Stimulated activated naive CD4-positive, alpha-beta T cell treated with Interleukin-2 at 50 U/mL for 16 hours (primary cell): Measurements from ENCODE around the gene FIZ1.

ENCODE experiments used
- DNase-seq: peaks from one replicate; lab custom pipeline; 2025; lab: John Stamatoyannopoulos, UW

The FIZ1 gene

DNA sequence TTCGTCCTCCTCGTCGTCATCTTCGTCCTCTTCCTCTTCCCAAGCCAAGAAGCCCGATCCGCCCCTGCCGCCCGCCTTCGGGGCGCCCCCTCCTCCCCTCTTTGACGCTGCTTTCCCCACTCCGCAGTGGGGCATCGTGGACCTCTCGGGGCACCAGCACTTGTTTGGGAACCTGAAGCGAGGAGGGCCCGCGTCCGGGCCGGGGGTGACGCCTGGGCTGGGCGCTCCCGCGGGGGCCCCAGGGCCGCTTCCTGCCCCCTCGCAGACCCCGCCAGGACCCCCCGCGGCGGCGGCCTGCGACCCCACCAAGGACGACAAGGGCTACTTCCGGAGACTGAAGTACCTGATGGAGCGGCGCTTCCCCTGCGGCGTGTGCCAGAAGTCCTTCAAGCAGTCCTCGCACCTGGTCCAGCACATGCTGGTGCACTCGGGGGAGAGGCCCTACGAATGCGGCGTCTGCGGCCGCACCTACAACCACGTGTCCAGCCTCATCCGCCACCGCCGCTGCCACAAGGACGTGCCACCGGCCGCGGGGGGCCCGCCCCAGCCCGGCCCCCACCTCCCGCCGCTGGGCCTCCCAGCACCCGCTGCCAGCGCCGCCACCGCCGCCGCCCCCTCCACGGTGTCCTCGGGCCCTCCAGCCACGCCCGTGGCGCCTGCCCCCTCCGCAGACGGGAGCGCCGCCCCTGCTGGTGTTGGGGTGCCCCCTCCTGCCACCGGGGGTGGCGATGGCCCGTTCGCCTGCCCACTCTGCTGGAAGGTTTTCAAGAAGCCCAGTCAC lies 14.8 kb upstream of the FIZ1 start:
- no peak for DNase-seq

DNA sequence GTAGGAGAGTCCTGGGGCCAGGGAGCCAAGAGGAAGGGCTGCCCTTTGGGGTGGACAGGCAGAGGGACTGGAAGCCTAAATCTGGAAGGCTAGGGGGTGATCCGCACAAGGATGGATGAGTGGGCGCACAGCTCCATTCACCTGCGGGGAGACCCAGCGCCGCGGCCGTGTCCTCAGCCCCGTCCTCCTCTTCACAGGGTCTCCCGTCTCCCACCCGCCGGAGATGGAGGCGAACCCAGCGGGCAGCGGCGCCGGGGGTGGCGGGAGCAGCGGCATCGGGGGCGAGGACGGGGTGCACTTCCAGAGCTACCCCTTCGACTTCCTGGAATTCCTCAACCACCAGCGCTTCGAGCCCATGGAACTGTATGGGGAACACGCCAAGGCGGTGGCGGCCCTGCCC lies 14.1 kb upstream of the FIZ1 start:
- no peak for DNase-seq

DNA sequence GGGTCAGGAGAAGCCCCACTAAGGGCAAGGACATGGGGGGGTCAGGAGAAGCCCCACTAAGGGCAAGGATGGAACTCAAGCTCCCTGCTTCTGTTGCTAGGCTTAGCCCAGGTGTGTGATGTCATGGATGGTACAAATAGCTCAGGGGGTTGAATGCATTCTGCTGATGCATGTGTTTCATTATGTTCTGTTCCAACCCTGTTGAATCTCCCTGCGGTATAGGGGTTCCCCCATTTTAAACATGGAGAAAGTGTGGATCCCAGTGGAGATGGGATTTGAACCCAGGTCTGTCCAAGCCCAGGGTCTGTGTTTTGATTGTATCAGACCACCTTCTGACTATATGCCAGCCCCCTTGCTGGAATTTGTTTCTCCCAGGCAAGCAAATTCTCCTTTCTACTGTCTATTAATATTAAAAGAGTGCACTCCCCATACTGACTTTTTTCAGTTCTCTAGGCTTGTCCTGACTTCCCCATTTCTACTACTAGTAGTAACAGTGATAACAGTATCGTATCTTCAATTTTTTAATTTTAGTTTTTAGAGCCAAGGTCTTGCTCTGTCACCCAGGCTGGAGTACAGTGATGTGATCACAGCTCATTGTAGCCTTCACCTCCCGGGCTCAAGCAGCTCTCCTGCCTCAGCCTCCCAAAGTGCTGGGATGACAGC lies 12.8 kb upstream of the FIZ1 start:
- no peak for DNase-seq

DNA sequence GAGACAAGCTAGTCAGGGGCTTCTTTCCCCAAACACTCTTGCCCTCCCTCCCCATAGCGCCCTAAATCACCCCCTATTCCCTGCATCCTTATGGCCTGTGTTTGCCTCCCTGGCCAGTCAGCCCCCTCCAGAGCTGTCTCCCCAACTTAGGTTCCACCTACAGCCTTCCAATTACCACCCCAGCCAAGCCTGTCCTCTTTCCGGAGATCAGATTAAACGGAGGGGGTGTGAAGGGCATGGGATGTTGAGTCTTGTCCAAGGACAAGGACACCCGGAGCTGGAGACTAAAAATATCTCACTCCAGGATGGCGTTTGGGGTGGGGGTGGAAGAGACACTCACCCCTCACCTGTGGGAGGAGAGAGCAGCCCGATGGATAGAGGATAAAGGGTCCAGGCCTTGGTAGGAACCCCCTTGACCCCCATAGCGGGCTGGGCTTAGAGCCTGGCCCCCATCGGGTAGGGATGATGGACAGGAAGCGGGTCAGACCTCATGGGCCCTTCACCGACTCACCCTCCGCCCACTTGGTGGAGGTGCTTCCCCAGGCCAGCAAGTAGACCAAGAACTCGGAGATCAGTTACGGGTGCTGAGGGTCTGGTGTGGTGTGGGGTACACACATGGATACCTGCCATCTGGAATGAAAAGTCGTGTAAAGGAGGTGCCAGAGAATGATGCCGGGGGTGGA lies 12.1 kb upstream of the FIZ1 start:
- DNase-seq, result no peak

DNA sequence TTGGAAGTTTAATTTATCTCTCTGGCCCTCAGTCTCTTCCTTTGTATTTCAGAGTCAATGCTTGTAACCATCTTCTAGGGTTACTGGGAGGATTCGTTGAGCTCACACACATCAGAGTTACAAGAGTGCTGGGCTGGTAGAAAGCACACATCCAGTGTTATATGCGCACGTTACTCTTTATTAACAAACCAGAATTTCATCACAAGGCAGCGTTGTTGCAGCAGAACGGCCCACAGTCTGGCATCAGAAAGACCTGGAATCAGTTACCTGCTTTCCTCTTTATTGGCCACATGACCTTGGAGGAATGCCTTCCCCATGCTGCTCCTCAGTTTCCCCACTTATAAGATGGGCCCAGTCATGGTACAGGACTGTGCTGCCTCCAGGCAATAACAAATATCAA lies 10.0 kb upstream of the FIZ1 start:
- DNase-seq, result no peak

DNA sequence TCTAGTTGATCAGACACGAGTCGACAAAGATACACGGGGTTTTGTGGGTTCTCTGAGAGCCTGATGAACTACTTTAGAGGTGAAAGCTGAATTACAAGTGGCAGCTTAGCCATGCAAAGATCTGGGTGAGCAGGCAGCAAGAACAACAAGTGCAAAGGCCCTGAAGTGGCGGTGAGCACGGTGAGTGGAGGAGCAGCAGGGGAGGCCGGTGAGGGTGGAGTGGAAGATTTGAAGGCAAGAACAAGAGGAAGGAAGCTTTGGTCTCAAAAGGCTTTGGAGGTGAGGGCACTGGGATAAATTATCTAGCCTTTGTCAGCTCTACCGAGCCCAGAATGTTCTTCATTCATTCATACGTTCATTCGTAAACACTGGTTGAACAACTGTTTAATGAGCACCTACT lies 7.5 kb upstream of the FIZ1 start:
- no peak for DNase-seq

DNA sequence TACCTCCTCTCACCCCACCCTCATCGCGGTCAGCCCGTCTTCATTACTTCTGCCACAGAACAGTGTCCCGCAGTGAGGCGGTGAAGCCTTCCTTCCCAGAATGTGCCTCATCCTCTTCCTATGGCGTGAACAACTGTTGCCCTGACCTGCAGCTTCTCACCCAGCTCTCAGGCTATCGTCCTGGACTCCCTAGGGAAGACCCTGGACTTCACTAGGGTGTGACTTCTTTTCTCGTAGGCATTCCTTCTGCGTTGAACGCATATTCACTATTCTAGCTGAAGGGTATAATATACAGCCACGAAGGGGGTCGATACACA lies 7.1 kb upstream of the FIZ1 start:
- no peak for DNase-seq

DNA sequence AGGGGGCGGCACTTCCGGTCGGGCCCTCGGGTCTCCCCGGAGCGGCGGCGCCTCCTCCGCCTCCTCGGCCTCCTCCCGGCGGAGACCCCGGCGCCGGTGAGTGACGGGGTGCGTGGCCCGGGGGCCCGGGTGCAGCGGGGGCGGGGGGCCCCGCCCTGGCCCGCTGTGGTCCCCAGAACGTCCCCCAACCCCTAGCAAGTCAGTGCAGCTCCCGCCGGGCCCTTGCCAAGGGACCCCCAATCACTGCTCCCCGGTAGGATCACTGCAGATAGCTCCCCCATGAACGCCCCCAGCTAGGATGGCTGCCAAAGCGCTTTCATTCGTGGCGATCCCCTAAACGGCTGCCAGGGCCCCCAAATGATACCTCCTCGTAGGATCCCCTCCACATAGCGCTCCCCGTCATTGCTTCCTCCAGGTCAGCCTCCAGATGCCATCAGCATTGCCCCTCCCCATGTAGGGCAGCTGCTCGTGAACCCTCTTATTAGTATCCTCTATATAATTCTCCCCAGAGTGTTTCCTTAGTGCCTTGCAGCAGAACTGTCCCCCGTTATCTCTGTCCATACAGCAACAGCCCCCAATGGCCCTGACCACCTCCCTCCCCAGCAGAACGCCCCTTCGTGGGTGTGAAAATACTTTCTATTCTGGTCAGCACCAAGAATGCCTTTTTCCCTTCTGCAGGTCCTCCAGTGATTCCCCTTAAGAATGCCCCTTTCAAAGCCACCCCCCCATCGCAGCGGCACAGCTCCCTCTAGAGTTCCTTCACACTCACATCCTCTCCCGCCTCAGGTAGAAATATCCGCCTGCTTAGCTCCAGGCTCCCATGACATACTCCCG lies 6.5 kb upstream of the FIZ1 start, which contains the start of gene ZNF865:
Gene ZNF865, plus strand, starts transcription at position 11 of the 834 bp plus-strand sequence. CDS start 7,972 bp downstream, outside the sequence.
- peak; percentile 65 for DNase-seq

DNA sequence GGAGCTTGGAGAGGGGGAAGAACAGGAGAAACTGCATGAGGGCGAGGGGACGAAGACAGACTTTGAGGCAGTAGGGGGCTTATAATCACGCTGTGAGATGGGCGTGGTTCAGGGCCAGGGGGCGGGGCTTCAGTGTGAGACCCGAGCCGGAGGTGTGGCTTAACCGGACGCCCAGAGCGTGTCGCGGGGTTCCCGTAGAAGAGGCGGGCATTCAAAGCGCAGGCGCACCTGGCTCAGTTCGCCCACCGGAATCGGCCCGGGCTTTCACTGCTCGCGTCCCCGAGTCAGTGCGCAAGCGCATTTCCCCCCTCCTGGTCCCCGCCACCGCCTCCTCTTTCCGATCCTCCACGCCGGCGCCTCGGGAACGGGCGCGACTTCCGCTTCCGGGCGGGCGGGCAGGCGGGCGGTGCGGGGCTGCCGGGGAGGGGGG lies 5.9 kb upstream of the FIZ1 start:
- peak; percentile 99 for DNase-seq

DNA sequence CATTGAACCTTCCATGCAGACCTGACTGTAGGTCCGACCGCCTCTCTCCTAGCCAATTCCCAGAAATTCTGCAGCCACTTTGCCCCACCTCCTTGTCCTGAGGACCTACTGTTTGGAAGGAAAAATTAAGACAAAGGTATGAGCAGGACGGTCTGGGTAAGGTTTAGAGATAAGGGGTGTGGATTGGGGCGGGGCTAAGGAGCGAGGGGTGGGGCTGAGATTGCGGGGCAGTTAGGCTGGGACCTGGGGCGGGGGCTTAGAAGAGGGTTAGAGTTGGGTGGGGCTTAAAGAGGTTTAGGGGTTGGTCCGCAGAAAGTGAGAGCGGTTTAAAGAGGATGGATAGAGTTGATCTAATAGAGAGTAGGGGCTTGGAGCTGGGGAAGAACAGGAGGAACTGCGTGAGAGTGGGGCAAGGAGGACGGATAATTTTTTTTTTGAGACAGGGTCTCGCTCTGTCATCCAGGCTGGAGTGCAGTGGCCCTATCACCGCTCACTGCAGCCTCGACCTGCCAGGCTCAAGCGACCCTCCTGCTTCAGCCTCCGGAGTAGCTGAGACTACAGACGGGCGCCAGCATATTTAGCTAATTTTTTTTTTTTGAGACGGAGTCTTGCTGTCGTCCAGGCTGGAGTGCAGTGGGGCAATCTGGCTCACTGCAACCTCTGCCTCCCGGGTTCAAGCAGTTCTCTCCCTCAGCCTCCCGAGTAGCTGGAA lies 4.4 kb upstream of the FIZ1 start:
- DNase-seq, result no peak

DNA sequence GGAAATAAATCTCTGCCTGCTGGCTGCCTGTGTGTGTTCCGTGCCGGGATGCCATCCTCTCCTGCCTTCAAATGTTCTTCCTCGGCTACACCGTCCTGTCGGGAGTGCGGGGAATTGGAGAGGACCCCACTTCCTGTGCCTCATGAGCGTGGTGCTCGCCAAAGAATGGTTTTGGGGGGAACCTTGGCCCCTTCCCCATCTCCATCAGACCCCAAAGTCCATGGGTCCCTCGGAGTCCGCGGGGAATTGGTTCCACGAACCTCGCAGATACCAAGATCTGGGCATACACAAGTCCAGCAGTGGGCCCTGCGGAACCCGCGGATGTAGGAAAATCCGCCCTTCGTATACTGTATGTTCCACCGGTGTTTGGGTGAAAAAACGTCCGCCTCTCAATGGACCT lies 3.8 kb upstream of the FIZ1 start:
- DNase-seq, result no peak

DNA sequence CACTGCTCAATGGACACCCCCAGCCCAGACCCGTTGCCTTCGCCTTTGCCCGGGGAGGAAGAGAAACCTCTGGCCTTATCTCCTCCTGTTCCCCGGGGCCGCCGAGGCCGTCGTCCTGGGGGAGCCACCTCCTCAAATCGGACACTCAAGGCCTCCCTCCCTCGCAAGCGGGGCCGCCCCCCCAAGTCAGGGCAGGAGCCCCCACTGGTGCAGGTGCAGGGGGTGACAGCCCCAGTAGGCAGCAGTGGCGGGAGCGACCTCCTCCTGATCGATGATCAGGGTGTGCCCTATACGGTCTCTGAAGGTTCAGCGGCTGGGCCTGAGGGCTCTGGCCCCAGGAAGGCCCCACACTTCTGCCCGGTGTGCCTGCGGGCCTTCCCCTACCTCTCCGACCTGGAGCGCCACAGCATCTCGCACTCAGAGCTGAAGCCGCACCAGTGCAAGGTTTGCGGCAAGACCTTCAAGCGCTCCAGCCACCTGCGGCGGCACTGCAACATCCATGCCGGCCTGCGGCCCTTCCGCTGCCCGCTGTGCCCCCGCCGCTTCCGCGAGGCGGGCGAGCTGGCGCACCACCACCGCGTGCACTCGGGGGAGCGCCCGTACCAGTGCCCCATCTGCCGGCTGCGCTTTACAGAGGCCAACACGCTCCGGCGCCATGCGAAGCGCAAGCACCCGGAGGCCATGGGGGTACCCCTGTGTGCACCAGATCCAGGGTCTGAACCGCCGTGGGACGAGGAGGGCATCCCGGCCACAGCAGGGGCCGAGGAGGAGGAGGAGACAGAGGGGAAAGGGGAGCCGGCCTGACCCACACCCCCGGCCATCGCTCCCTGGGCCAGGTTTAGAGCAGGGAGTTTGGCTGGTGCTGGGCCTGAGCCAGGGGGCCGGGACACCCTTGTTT lies 3.0 kb upstream of the FIZ1 start:
- no peak for DNase-seq

DNA sequence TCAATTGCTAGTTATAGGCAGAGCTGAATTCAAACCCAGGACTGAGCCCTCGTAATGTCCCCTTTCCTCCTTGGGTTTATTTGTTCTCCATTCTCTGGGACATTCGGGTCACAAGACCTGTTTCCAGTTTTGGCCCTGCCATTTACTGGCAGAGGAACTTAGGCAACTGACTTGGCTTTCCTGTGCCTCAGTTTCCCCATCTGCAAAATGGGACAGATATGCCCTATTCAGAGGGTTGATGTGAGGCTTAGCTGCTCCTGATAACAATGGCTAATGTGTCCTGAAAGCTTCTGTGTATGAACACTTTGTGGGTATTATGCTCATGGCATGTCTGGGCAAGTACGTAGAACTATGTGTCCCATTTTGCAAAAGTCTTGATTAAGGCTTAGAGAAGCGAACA lies 1.8 kb upstream of the FIZ1 start:
- DNase-seq, result no peak

DNA sequence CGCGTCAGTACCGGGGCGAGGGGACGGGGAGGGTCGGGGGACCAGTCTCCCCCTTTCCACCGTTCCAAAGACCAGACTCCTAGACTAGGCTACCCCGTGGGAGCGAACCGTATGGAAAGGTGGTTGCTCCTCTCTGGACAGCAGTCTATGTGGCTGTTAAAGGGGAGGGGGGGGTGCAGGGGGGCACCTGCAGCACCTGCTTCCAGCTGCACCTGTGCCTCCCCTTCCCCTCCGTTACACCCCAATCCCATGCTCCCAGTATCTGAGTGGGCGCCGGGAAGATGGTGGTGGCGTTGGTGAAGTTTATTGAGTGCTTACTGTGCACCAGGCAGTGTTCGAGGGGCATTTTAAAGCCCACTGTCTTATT lies 1.3 kb upstream of the FIZ1 start:
- no peak for DNase-seq

DNA sequence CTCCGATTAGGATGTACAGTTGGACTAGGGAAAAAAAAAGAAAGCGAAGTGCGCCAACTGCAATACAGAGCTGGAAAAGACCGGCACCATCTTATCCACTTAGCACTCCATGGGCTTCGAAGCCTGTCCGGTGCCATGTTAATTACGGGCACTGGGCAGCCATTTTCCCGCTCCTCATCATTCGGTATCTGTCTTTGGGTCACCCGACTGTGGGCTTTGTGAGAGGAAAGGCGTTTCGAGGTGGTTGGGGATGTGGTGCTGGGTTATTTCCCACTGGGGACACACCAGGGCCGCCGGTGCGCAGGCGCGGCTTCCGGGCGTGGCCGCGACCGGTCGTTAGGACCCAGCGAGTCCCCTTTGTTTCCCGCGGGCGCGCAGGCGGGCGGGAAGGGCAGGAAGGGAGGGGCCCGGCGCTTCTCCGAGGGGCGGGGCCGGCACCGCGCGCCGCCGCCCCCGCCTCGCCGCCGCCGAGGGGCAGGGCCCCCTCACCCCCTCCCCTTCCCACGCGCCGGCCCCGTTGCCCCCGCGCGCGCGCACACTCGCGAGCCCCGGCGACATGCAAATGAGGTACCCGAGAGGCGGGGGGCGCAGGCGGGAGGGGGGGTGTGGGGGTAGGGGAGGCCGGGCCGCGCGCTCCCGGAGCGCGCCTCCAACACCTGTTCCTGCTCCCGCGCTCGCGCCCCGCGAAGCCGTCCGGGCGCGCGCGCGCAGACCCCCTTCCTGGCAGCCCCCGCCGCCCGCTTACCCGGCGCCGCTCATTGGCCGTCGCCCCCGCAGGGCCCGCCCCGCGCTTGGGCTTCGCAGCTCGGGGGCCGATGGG lies 735 bp upstream of the FIZ1 start, which contains the start of gene ZNF524:
Gene ZNF524, plus strand, starts transcription at position 447 of the 820 bp plus-strand sequence. CDS start 1,825 bp downstream, outside the sequence.
- peak; percentile 88 for DNase-seq

DNA sequence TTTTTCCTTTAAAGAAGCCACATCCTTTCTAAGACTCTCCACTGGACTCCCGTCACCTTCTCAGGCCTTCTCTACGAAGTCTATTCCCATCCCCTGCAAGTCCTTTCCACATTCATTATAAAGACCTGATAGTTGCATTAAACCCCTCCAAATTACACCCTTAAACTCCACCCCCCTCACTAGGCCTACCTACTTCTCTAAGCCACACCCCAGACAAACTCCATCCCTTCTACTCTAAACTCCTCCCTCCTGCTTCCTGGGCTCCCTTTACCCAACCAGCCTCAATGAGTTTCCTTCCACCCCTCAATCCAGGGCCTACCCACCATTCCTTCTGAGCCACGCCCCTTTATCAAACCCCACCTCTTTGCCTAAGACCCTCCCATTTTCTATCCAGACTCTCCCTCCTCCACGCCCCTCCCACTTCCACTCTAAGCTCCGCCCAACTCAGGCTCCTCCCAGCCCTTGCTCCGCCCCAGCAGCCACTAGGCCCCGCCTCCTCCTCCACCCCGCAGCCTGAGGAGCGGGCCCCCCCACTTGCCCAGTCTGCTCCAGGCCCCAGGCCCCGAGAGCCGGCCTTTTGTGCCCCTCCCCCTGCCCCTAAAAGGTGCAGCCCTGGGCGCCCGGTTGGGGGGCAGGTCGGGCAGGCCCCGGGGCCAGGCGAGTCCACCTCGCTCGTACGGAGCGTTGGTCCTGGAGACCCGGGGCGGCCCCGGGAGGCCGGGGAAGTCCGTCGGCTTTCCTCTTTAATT lies 424 bp downstream of the FIZ1 start:
- DNase-seq, result peak; percentile 84

DNA sequence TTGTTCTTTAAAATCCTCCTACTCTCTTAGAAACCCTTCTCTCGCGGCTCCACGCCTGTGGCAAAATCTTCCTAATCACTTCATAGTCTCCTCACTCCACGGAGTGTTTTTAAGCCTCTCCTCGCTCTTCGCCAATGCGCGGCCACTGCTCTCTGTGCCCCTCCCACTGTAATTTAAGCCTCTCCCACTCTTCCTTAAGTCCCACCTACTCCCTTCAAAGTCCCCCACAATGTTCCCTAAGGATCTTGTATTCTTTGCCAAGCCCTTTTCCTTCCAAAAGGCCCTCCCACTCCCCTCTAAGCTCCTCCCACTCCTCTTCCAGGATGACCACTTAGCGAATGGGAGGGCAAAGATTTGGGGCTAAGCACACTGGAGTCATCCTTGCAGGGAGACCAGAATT lies 1.3 kb downstream of the FIZ1 start:
- DNase-seq, result no peak

DNA sequence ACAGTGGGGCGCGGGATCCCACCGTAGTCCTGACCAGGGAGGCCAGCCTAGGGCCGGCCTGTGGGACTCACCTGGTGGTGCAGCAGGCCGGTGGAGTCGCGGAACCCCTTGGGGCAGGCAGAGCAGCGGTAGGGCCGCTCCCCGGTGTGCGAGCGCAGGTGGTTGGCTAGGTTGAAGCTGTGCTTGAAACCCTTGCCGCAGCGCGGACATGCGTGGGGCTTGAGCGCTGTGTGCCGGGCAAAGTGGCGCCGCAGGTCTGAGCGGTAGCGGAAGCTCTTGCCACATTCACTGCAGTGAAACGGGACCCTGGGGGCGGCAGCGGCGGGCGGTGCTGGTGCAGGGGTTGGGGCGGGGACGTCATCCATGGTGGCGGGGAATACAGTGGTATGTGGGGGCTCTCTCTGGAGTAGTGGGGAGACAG lies 1.8 kb downstream of the FIZ1 start:
- DNase-seq, result no peak

DNA sequence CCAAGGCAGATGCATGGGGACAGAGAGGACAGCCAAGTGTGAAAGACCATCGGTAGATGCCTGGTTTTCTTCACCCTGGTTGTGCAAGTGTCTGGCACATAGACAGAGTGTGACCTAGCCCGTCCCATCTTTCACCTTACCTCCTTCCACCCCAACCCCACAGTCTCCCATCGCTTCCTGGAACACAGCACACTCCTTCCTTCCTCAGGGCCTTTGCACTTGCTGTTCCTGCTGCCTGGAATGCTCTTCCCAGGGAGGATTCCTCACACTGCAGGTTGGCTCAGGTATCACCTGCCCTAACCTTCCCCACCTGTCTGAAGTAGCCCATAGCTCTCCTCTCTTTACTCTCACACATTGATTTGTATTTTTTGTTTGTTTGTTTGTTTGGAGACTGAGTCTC lies 3.0 kb downstream of the FIZ1 start:
- DNase-seq, result no peak
